K562 (cell line): Measurements from ENCODE around the gene EPHB1. TPM values are rescaled to one million over a fixed set of nuclear protein-coding genes. Genes with fewer than 3 reads are reported as not detected.

Experiments
- ARID1B ChIP-seq: fragments of 450-650 bp; IDR thresholded peaks from 2 replicates; pipeline ENCODE4 v1.6.1; 2016; ENCODE audit warnings: antibody characterized with exemption, mild to moderate bottlenecking, inconsistent platforms
- CREM ChIP-seq: IDR thresholded peaks from 2 replicates; pipeline ENCODE4 v1.6.1; 2014; ENCODE audit warnings: antibody characterized with exemption, low read depth
- NFATC3 ChIP-seq: fragments of 450-650 bp; IDR thresholded peaks from 2 replicates; pipeline ENCODE4 v1.6.1; 2017; ENCODE audit warnings: mild to moderate bottlenecking
- SP1 ChIP-seq: sonication (generic); formaldehyde crosslinking; IDR thresholded peaks from 2 replicates; pipeline ENCODE4 v1.8.1; 2022; ENCODE audit warnings: mild to moderate bottlenecking, missing genetic modification reagents
- SRSF9 ChIP-seq: fragments of 200-400 bp; formaldehyde crosslinking; IDR thresholded peaks from 2 replicates; pipeline ENCODE4 v1.6.1; 2017; ENCODE audit warnings: low read depth, low read length, borderline replicate concordance
- XRCC4 ChIP-seq: IDR thresholded peaks from one replicate; pipeline ENCODE4 v1.6.1; 2011; ENCODE audit not compliant: insufficient read depth, insufficient read length; ENCODE audit errors: extremely low read depth
- polyA plus RNA-seq, 8 experiments: library from polyadenylated mRNA; depleted of rRNA in 4 of 8; stranded (reverse) in 5 of 8; unstranded in 3 of 8; fragments of >200 nt; fragmentation: Nextera tagmentation in 2 of 8; fragmentation: Illumina TruSeq in 1 of 8; extraction: Ambion mirVana in 2 of 8; extraction: Trizol in 1 of 8; gene quantifications; 2 replicates each; pipeline versions ENCODE4 v1.2.1 to v1.2.3, GENCODE V29; 2011 to 2014; ENCODE audit warnings: inconsistent platforms in 1 of 8, missing spikeins in 1 of 8
- total RNA-seq, 7 experiments: library from RNA; depleted of rRNA in 6 of 7; stranded (reverse); fragments of >200 nt in 6 of 7; fragmentation: Illumina TruSeq in 2 of 7; extraction: Trizol in 2 of 7; gene quantifications; 2 replicates each; pipeline versions ENCODE4 v1.2.1 to v1.2.3, GENCODE V29; 2011 to 2021; ENCODE audit warnings: low replicate concordance in 1 of 7
- TF ChIP-seq, protein P1 (sequence below): fragments of 200-600 bp; sonication (generic); IDR thresholded peaks from one replicate; pipeline ENCODE4 v1.6.1; 2012; ENCODE audit warnings: mild to moderate bottlenecking, low read depth, low read length, inconsistent platforms
- TF ChIP-seq, protein P2 (sequence below): fragments of 450-650 bp; IDR thresholded peaks from 2 replicates; pipeline ENCODE4 v1.6.1; 2016; ENCODE audit warnings: antibody characterized with exemption
- TF ChIP-seq, protein P3 (sequence below): fragments of 450-650 bp; IDR thresholded peaks from 2 replicates; pipeline ENCODE4 v1.7.1; 2018; ENCODE audit warnings: mild to moderate bottlenecking, low read depth; ENCODE audit not compliant: partially characterized antibody
- TF ChIP-seq, protein P4 (sequence below): fragments of 450-650 bp; IDR thresholded peaks from 2 replicates; pipeline ENCODE4 v1.6.1; 2018; ENCODE audit warnings: mild to moderate bottlenecking, low read depth; ENCODE audit not compliant: partially characterized antibody

Gene EPHB1
- total and polyA plus RNA-seq, 9 of the 15 experiments (the other 6 are each of a cell fraction or from before 2014, with no cell fraction given): 0.29 TPM; not detected in 8

DNA sequence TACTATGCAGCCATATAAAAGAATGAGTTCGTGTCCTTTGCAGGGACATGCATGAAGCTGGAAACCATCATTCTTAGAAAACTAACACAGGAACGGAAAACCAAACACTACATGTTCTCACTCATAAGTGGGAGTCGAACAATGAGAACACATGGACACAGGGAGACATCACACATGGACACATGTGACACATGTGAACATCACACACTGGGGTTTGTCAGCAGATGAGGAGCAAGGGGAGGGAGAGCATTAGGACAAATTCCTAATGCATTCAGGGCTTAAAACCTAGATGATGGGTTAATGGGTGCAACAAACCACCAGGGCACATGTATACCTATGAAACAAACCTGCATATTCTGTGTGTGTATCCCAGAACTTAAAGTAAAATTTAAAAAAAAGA is 408.0 kb downstream of the EPHB1 start (continued):
- TF ChIP-seq, protein P1, sequence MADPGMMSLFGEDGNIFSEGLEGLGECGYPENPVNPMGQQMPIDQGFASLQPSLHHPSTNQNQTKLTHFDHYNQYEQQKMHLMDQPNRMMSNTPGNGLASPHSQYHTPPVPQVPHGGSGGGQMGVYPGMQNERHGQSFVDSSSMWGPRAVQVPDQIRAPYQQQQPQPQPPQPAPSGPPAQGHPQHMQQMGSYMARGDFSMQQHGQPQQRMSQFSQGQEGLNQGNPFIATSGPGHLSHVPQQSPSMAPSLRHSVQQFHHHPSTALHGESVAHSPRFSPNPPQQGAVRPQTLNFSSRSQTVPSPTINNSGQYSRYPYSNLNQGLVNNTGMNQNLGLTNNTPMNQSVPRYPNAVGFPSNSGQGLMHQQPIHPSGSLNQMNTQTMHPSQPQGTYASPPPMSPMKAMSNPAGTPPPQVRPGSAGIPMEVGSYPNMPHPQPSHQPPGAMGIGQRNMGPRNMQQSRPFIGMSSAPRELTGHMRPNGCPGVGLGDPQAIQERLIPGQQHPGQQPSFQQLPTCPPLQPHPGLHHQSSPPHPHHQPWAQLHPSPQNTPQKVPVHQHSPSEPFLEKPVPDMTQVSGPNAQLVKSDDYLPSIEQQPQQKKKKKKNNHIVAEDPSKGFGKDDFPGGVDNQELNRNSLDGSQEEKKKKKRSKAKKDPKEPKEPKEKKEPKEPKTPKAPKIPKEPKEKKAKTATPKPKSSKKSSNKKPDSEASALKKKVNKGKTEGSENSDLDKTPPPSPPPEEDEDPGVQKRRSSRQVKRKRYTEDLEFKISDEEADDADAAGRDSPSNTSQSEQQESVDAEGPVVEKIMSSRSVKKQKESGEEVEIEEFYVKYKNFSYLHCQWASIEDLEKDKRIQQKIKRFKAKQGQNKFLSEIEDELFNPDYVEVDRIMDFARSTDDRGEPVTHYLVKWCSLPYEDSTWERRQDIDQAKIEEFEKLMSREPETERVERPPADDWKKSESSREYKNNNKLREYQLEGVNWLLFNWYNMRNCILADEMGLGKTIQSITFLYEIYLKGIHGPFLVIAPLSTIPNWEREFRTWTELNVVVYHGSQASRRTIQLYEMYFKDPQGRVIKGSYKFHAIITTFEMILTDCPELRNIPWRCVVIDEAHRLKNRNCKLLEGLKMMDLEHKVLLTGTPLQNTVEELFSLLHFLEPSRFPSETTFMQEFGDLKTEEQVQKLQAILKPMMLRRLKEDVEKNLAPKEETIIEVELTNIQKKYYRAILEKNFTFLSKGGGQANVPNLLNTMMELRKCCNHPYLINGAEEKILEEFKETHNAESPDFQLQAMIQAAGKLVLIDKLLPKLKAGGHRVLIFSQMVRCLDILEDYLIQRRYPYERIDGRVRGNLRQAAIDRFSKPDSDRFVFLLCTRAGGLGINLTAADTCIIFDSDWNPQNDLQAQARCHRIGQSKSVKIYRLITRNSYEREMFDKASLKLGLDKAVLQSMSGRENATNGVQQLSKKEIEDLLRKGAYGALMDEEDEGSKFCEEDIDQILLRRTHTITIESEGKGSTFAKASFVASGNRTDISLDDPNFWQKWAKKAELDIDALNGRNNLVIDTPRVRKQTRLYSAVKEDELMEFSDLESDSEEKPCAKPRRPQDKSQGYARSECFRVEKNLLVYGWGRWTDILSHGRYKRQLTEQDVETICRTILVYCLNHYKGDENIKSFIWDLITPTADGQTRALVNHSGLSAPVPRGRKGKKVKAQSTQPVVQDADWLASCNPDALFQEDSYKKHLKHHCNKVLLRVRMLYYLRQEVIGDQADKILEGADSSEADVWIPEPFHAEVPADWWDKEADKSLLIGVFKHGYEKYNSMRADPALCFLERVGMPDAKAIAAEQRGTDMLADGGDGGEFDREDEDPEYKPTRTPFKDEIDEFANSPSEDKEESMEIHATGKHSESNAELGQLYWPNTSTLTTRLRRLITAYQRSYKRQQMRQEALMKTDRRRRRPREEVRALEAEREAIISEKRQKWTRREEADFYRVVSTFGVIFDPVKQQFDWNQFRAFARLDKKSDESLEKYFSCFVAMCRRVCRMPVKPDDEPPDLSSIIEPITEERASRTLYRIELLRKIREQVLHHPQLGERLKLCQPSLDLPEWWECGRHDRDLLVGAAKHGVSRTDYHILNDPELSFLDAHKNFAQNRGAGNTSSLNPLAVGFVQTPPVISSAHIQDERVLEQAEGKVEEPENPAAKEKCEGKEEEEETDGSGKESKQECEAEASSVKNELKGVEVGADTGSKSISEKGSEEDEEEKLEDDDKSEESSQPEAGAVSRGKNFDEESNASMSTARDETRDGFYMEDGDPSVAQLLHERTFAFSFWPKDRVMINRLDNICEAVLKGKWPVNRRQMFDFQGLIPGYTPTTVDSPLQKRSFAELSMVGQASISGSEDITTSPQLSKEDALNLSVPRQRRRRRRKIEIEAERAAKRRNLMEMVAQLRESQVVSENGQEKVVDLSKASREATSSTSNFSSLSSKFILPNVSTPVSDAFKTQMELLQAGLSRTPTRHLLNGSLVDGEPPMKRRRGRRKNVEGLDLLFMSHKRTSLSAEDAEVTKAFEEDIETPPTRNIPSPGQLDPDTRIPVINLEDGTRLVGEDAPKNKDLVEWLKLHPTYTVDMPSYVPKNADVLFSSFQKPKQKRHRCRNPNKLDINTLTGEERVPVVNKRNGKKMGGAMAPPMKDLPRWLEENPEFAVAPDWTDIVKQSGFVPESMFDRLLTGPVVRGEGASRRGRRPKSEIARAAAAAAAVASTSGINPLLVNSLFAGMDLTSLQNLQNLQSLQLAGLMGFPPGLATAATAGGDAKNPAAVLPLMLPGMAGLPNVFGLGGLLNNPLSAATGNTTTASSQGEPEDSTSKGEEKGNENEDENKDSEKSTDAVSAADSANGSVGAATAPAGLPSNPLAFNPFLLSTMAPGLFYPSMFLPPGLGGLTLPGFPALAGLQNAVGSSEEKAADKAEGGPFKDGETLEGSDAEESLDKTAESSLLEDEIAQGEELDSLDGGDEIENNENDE: no peak
- TF ChIP-seq XRCC4: no peak
- no peak for TF ChIP-seq SRSF9
- TF ChIP-seq CREM: no peak
- TF ChIP-seq NFATC3: no peak
- TF ChIP-seq, protein P2, sequence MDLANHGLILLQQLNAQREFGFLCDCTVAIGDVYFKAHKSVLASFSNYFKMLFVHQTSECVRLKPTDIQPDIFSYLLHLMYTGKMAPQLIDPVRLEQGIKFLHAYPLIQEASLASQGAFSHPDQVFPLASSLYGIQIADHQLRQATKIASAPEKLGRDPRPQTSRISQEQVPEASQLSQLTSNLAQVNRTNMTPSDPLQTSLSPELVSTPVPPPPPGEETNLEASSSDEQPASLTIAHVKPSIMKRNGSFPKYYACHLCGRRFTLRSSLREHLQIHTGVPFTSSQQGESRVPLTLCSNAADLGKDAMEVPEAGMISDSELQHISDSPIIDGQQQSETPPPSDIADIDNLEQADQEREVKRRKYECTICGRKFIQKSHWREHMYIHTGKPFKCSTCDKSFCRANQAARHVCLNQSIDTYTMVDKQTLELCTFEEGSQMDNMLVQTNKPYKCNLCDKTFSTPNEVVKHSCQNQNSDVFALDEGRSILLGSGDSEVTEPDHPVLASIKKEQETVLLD: no peak
- TF ChIP-seq, protein P3, sequence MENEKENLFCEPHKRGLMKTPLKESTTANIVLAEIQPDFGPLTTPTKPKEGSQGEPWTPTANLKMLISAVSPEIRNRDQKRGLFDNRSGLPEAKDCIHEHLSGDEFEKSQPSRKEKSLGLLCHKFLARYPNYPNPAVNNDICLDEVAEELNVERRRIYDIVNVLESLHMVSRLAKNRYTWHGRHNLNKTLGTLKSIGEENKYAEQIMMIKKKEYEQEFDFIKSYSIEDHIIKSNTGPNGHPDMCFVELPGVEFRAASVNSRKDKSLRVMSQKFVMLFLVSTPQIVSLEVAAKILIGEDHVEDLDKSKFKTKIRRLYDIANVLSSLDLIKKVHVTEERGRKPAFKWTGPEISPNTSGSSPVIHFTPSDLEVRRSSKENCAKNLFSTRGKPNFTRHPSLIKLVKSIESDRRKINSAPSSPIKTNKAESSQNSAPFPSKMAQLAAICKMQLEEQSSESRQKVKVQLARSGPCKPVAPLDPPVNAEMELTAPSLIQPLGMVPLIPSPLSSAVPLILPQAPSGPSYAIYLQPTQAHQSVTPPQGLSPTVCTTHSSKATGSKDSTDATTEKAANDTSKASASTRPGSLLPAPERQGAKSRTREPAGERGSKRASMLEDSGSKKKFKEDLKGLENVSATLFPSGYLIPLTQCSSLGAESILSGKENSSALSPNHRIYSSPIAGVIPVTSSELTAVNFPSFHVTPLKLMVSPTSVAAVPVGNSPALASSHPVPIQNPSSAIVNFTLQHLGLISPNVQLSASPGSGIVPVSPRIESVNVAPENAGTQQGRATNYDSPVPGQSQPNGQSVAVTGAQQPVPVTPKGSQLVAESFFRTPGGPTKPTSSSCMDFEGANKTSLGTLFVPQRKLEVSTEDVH: no peak
- TF ChIP-seq, protein P4, sequence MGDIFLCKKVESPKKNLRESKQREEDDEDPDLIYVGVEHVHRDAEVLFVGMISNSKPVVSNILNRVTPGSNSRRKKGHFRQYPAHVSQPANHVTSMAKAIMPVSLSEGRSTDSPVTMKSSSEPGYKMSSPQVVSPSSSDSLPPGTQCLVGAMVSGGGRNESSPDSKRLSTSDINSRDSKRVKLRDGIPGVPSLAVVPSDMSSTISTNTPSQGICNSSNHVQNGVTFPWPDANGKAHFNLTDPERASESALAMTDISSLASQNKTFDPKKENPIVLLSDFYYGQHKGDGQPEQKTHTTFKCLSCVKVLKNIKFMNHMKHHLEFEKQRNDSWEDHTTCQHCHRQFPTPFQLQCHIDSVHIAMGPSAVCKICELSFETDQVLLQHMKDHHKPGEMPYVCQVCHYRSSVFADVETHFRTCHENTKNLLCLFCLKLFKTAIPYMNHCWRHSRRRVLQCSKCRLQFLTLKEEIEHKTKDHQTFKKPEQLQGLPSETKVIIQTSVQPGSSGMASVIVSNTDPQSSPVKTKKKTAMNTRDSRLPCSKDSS: no peak
- TF ChIP-seq ARID1B: no peak
- TF ChIP-seq SP1: no peak
